Duodenal mucosa (tissue), 2 donors: ENCODE results near the gene ANK3.

Source experiments
- H3K27ac ChIP-seq: one replicate; pipeline ENCODE4 v1.7.0; 2013; ENCODE audit warnings: low read depth, low read length
- H3K27me3 ChIP-seq, 2 donors: one replicate each; pipeline ENCODE4 v1.7.0; 2013; ENCODE audit warnings: low read length in 2 of 2, control low read depth in 1 of 2; ENCODE audit not compliant: insufficient read depth in 2 of 2, control insufficient read depth in 1 of 2
- H3K36me3 ChIP-seq, 2 donors: one replicate each; pipeline ENCODE4 v1.7.0; 2013; ENCODE audit warnings: low read length in 2 of 2, control low read depth in 1 of 2; ENCODE audit not compliant: insufficient read depth in 2 of 2, control insufficient read depth in 1 of 2
- H3K4me1 ChIP-seq, 2 donors: one replicate each; pipeline ENCODE4 v1.7.0; 2013; ENCODE audit warnings: low read length in 2 of 2, control low read depth in 1 of 2; ENCODE audit not compliant: insufficient read depth in 2 of 2, control insufficient read depth in 1 of 2
- H3K4me3 ChIP-seq, 2 donors: one replicate each; pipeline ENCODE4 v1.7.0; 2013; ENCODE audit warnings: low read length in 2 of 2, low read depth in 1 of 2
- H3K9ac ChIP-seq, 2 donors: one replicate each; pipeline ENCODE4 v1.7.0; 2013; ENCODE audit warnings: low read length in 2 of 2, low read depth in 1 of 2
- H3K9me3 ChIP-seq, 2 donors: one replicate each; pipeline ENCODE4 v1.7.0; 2013; ENCODE audit warnings: low read length in 2 of 2, control low read depth in 1 of 2; ENCODE audit not compliant: control insufficient read depth in 1 of 2

The ANK3 gene

DNA sequence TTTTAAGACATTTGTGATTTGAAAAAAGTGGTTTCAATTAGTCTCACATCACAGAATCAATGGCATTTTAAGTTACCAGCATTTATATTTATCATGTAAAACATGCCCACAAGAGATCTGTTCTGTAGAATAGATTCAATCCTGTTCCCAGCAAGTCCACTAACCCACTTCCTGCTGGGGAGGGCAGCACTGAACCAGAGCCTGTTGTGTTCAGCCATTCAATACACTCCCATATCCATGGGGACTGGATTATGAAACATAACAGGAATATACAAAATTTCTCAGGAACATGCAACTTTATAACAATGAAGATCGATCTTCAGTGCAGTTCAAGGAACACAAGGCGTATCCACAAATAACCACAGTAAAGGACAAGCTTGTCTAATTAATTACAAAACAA lies 24.4 kb upstream of the ANK3 start:
- Histone ChIP-seq H3K27me3 (no peaks in the 10 kb centered on the region), H3K36me3 (no peaks in the 10 kb centered on the region), H3K9me3 (no peaks in the 10 kb centered on the region), H3K27ac (no peak overlapping the region), H3K4me1 (peaks cover 0 to 5% of the 10 kb centered on the region in 2 donors), H3K4me3 (no peak overlapping the region), H3K9ac (no peak overlapping the region)

DNA sequence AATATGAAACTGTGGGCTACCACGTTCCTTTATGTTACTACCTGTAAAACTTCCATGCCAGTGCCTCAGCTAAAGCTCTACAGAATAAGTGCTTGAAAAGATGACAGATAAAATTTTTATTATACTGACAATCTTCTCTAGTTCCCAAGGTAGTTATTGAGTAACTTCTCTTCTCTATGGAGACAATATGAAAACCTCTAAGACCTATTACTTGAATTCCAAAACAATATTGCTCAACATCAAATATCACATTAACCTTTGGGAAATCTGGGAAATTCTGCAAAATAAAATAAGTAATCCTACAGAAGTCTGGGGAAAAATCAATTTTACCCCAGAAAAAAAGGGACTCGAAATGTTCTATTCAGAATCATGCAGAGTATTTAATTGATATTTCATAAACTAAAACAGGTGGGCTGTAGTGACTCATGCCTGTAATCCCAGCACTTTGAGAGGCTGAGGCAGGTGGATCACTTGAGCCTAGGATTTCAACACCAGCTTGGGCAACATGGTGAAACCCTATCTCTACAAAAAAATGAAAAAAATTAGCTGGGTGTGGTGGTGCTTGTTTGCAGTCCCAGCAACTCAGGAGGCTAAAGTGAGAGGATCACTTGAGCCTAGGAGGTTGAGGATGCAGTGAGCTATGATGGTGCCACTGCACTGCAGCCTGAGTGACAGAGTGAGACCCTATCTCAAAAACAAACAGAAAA lies 23.8 kb upstream of the ANK3 start:
- Histone ChIP-seq H3K9me3 (no peaks in the 10 kb centered on the region), H3K27ac (no peak overlapping the region), H3K4me3 (no peak overlapping the region), H3K36me3 (no peaks in the 10 kb centered on the region), H3K9ac (no peak overlapping the region), H3K4me1 (peaks cover 0 to 5% of the 10 kb centered on the region in 2 donors), H3K27me3 (no peaks in the 10 kb centered on the region)

DNA sequence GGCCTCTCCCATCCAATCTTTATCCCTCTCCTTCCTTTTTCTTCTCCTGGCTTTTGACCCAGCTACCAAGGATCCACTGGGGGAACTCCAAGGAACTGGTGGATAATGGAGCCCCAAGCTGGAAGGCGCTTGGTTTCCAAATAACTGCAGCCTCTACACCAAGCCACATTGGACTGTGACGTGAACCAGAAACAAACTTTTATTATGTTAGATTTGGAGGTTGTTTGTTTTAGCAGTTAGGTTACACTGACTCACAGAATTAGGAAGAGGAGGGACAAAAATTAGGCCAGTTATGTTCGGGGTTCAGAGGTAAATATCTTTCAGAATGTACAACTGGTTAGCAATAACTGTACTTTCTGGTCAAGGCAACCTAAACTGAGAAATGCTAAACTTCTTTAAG lies 21.3 kb upstream of the ANK3 start:
- Histone ChIP-seq H3K9me3 (no peaks in the 10 kb centered on the region), H3K27me3 (no peaks in the 10 kb centered on the region), H3K36me3 (no peaks in the 10 kb centered on the region), H3K4me1 (peaks cover 0 to 5% of the 10 kb centered on the region in 2 donors), H3K27ac (no peak overlapping the region), H3K4me3 (no peak overlapping the region), H3K9ac (no peak overlapping the region)

DNA sequence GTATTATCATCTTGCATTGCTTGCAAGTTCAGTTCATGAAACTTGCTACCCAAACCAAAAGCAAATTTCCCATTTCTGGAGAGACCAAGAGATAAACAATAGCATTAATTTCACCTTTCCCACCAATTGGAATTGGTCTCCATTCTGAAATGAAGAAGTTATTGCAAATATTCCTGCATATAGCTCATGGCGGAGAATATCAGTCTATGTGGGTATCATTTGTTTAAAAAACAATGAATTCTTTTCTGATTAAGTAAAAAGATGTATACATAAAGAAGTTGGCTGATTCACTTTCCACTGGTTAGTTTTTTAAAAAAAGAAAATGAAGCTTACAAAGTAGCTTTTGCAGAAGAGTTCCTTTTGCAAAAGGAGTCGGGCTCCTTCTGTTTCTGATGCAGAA lies 19.5 kb upstream of the ANK3 start:
- H3K9me3 ChIP-seq: no peaks in the 10 kb centered on the region
- no peak overlapping the region for H3K27ac ChIP-seq
- H3K4me1 ChIP-seq: no peaks in the 10 kb centered on the region
- no peak overlapping the region for H3K4me3 ChIP-seq
- no peaks in the 10 kb centered on the region for H3K27me3 ChIP-seq
- no peaks in the 10 kb centered on the region for H3K36me3 ChIP-seq
- H3K9ac ChIP-seq: no peak overlapping the region

DNA sequence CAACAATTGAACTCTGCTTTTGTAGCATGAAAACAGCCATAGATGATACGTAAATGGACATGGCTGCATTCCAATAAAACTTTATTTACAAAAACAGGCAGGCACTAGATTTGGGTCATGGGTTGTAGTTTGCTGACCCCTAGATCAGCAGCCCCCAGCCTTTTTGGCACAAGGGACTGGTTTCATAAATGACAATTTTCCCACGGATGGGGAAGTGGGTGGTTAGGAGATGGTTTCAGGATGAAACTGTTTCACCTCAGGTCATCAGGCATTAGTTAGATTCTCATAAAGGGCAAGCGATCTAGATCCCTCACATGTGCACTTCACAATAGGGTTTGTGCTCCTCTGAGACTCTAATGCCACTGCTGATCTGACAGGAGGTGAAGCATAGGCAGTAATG lies 16.5 kb upstream of the ANK3 start:
- H3K9me3 ChIP-seq: no peaks in the 10 kb centered on the region
- H3K4me3 ChIP-seq: no peak overlapping the region
- no peaks in the 10 kb centered on the region for H3K36me3 ChIP-seq
- no peak overlapping the region for H3K9ac ChIP-seq
- H3K4me1 ChIP-seq: no peaks in the 10 kb centered on the region
- no peak overlapping the region for H3K27ac ChIP-seq
- no peaks in the 10 kb centered on the region for H3K27me3 ChIP-seq

DNA sequence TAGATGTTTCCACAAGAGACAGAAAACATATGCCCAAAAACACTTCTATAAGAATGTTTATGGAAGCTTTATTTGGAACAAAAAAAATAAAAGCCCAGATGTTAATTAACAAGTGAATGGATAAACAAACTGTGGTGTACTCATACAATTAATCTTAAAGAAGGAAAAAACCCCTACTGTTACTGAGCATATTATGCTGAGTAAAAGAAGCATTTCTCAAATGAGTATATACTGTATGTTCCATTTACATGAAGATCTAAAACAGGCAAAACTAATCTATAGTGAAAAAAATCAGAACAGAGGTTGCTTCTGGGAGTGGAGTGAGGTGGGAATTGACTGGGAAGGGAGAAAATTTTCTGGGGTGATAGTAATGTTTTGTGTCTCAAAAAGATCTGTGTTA lies 15.5 kb upstream of the ANK3 start:
- Histone ChIP-seq H3K9me3 (no peaks in the 10 kb centered on the region), H3K27ac (no peak overlapping the region), H3K9ac (no peak overlapping the region), H3K36me3 (no peaks in the 10 kb centered on the region), H3K4me1 (no peaks in the 10 kb centered on the region), H3K4me3 (no peak overlapping the region), H3K27me3 (no peaks in the 10 kb centered on the region)

DNA sequence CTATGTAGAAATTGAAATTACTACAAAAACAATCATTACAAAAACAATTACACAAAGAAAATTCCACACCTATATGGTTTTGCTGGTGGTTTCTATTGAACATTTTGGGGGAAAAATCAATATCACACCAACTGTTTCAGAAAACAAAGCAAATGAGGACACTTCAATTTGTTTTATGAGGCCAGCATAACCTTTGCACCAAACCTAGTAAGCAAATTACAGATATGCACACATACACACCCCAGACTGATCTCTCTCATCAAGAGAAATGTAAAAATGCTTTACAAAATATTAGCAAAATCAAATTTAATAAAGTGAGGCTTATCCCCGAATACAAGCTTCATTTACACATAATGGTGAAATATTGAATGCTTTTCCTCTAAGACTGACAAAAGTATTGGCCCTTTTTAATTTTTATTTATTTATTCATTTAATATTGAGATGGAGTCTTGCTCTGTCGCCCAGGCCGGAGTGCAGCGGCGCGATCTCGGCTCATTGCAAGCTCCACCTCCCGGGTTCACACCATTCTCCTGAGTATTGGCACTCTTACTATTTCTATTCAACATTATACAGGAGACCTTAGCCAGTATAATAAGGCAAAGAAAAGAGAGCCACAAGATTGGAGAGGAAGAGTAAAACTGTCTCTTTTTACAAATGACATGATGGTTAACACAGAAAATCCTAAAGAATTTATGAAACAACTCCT lies 13.6 kb upstream of the ANK3 start:
- no peaks in the 10 kb centered on the region for H3K4me1 ChIP-seq
- H3K36me3 ChIP-seq: no peaks in the 10 kb centered on the region
- H3K9me3 ChIP-seq: no peaks in the 10 kb centered on the region
- H3K27me3 ChIP-seq: no peaks in the 10 kb centered on the region
- no peak overlapping the region for H3K4me3 ChIP-seq
- no peak overlapping the region for H3K9ac ChIP-seq
- H3K27ac ChIP-seq: no peak overlapping the region

DNA sequence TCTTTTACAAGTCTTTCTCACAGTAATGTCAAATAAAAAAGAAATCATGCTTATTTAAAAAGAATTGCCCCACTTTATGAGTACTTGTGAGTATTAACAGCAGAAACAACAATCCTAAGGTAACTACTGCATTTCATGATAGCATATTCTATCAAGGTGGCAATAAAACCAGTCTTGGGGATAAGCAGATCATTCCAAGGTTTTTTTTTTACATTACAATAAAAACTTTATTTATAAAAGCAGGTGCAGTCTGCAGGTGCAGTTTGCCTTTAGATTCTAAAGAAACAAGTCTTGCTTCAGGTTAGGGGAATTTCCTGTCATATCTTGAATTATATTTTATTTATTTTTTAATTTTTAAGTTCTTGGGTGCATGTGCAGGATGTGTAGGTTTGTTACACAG lies 10.7 kb upstream of the ANK3 start:
- Histone ChIP-seq H3K4me1 (no peaks in the 10 kb centered on the region), H3K4me3 (no peak overlapping the region), H3K9me3 (no peaks in the 10 kb centered on the region), H3K36me3 (no peaks in the 10 kb centered on the region), H3K9ac (no peak overlapping the region), H3K27ac (no peak overlapping the region), H3K27me3 (no peaks in the 10 kb centered on the region)

DNA sequence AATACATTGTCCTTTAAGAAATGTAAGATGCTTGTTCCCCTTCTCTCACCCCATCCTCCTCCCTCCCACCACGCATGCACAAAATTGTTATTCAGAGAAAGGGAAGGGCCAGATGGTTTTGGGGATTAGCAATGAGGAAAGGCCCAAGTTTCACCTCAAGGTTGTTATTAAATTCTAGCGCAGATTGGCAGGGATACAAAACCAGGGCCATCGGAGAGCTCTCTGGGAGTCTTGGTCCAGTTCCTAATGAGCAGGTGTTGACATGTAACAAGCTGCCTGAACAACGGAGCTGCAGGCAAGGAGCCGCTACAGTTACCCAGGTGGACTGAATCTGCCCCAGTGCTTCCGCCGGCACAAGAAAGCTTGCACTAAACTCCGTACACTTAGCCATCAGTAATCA lies 9.7 kb upstream of the ANK3 start:
- H3K27ac ChIP-seq: no peak overlapping the region
- no peaks in the 10 kb centered on the region for H3K27me3 ChIP-seq
- H3K36me3 ChIP-seq: no peaks in the 10 kb centered on the region
- H3K4me1 ChIP-seq: no peaks in the 10 kb centered on the region
- no peak overlapping the region for H3K4me3 ChIP-seq
- H3K9me3 ChIP-seq: no peaks in the 10 kb centered on the region
- H3K9ac ChIP-seq: no peak overlapping the region

DNA sequence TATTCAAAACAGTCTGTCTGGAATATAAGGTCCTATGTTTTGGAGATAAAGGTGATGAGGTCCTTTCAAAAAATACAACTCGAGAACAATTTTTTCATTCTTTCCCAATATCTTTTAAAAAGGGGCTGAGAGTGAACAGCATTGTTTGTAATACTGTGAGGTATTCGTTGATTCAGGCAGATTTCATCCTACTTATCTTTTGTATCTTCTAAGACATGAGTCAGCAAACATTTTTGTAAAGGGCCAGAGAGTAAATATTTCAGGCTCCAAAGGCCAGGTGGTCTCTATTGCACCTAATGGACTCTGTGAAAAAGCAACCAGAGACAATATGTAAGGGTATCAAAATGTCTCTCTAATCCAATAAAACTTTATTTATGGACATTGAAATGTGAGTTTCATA lies 8.1 kb upstream of the ANK3 start:
- Histone ChIP-seq H3K9ac (no peak overlapping the region), H3K27ac (no peak overlapping the region), H3K27me3 (no peaks in the 10 kb centered on the region), H3K4me1 (no peaks in the 10 kb centered on the region), H3K36me3 (no peaks in the 10 kb centered on the region), H3K4me3 (no peak overlapping the region), H3K9me3 (no peaks in the 10 kb centered on the region)
